Inferior parietal cortex (tissue), 1 donor: Measurements from ENCODE around the gene NOL12.
A peak's percentile ranks its signal among the peaks of the same experiment; 100 is the strongest.

Source experiments
- DNase-seq: peaks from one replicate; pipeline ENCODE4 v3.0.0-alpha.2; 2016; ENCODE audit errors: extremely low spot score

The NOL12 gene

GRCh38 chr22:37659066-37659896 lies 26.9 kb upstream of the NOL12 start:
- DNase-seq, result no peak

GRCh38 chr22:37659897-37660708 lies 26.0 kb upstream of the NOL12 start:
- no peak for DNase-seq

GRCh38 chr22:37660709-37661045 lies 25.5 kb upstream of the NOL12 start:
- no peak for DNase-seq

- no peak for DNase-seq
Measured at GRCh38 chr22:37661160-37661924, 24.8 kb upstream of the NOL12 start.

GRCh38 chr22:37662039-37662438 lies 24.1 kb upstream of the NOL12 start:
- no peak for DNase-seq

GRCh38 chr22:37663521-37664140 lies 22.5 kb upstream of the NOL12 start:
- no peak for DNase-seq

- peak; percentile 85 for DNase-seq
Measured at GRCh38 chr22:37664249-37665101, 21.7 kb upstream of the NOL12 start.

- no peak for DNase-seq
Measured at GRCh38 chr22:37665487-37665886, 20.7 kb upstream of the NOL12 start.

GRCh38 chr22:37669586-37669985 lies 16.6 kb upstream of the NOL12 start:
- no peak for DNase-seq

GRCh38 chr22:37672206-37672919 lies 13.8 kb upstream of the NOL12 start:
- no peak for DNase-seq

- no peak for DNase-seq
Measured at GRCh38 chr22:37672920-37673455, 13.2 kb upstream of the NOL12 start.

GRCh38 chr22:37674248-37674647 lies 11.9 kb upstream of the NOL12 start:
- DNase-seq, result no peak

- DNase-seq, result peak; percentile 64
Measured at GRCh38 chr22:37674951-37675929, 10.9 kb upstream of the NOL12 start, which contains the start of gene LGALS1. Gene LGALS1, plus strand, starts transcription at chr22:37675636. Its CDS starts 67 bp downstream, at chr22:37675703.

GRCh38 chr22:37675930-37676735 lies 10.0 kb upstream of the NOL12 start:
- DNase-seq, result no peak

GRCh38 chr22:37676736-37677492 lies 9.2 kb upstream of the NOL12 start:
- DNase-seq, result peak; percentile 51

- DNase-seq, result no peak
Measured at GRCh38 chr22:37677493-37677974, 8.6 kb upstream of the NOL12 start.

- no peak for DNase-seq
Measured at GRCh38 chr22:37678372-37678771, 7.8 kb upstream of the NOL12 start.
